Measurements from ENCODE around the gene STIM1. TPM values are rescaled to one million over a fixed set of nuclear protein-coding genes. Genes with fewer than 3 reads are reported as not detected.

Gene STIM1
- total RNA-seq, 1 experiment from 2014 or later, result 15.2 TPM

DNA sequence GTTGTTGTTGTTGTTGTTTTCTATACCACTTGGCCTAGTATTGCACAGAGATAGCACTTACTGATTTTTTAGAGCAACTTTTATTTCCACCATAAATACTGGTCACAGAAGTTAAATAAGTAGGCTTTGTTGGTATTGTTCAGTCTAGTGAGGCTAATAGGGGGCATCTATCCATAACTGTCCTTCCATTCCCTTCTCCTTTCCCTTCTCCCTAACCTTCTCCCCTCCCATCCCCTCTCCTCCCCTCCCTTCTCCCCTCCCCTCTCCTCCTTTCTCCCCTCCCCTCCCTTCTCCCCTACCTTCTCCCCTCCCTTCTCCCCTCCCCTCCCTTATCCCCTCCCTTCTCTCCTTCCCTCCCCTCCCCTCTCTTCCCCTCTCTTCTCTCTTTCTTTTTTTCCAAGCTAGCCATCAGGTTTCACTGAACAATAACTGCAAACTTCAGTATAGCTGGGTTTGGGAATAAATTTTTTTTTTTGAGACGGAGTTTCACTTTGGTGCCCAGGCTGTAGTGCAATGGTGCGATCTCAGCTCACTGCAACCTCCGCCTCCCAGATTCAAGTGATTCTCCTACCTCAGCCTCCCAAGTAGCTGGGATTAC lies 56.5 kb downstream of the STIM1 start:
- Mint-ChIP-seq H3K27ac (no peak overlapping the region), H3K4me1 (no peaks in the 10 kb centered on the region), H3K9me3 (no peaks in the 10 kb centered on the region), H3K36me3 (ENCODE audit: insufficient read depth in 1 of 3, low read depth in 3 of 3) (no peaks in the 10 kb centered on the region), H3K27me3 (ENCODE audit: low read depth) (no peaks in the 10 kb centered on the region), H3K4me3 (no peak overlapping the region)
- H4K8ac ChIP-seq (replicated peaks; ENCODE audit: insufficient read length, low read depth, low read length), result no peak overlapping the region
- no peak overlapping the region for H3K4ac ChIP-seq (ENCODE audit: low read depth, low read length)
- H3K9ac ChIP-seq (ENCODE audit: extremely low read depth, insufficient read length, low read length), result no peak overlapping the region
- DNase-seq, result no peak
- no peak overlapping the region for H3T11ph ChIP-seq (ENCODE audit: low read length)
- H4K20me1 ChIP-seq (ENCODE audit: control insufficient read depth, insufficient read depth, insufficient read length), result no peaks in the 10 kb centered on the region
- H3K4me1 ChIP-seq (ENCODE audit: insufficient read depth, low read length), result no peaks in the 10 kb centered on the region
- no peak overlapping the region for H3K23ac ChIP-seq (ENCODE audit: insufficient read length, low read depth, low read length)
- no peak overlapping the region for H2AK5ac ChIP-seq (ENCODE audit: insufficient read length, low read length)
- no peak overlapping the region for H2BK5ac ChIP-seq (ENCODE audit: insufficient read length, low read length)
- no peak overlapping the region for H3K56ac ChIP-seq (ENCODE audit: insufficient read length, low read depth, low read length)
- TF ChIP-seq CTCF (conservative IDR thresholded peaks at IDR 0.05), result no peak
- no peaks in the 10 kb centered on the region for H3K79me1 ChIP-seq (ENCODE audit: insufficient read depth, low read depth, low read length, poor library complexity, severe bottlenecking)
- no peak overlapping the region for H2BK12ac ChIP-seq (ENCODE audit: insufficient read length, low read depth, low read length)
- no peak overlapping the region for H3K4me2 ChIP-seq (ENCODE audit: insufficient read depth, insufficient read length, low read length)
- no CpG with 5 or more reads among the region's 3 CpGs for WGBS (ENCODE audit: extremely low coverage, insufficient read length, low lambda C conversion rate)
- no peaks in the 10 kb centered on the region for H3K79me2 ChIP-seq (ENCODE audit: insufficient read depth, low read length)
- no peak overlapping the region for H2BK15ac ChIP-seq (ENCODE audit: low read depth, low read length)
- no peaks in the 10 kb centered on the region for H3K23me2 ChIP-seq (ENCODE audit: insufficient read length, low read depth, low read length, poor library complexity, severe bottlenecking)
- H2BK20ac ChIP-seq (ENCODE audit: low read depth, low read length, poor library complexity, severe bottlenecking), result no peak overlapping the region
- H3K14ac ChIP-seq (ENCODE audit: insufficient read depth, low read length), result no peak overlapping the region
- no peak overlapping the region for H4K91ac ChIP-seq (ENCODE audit: insufficient read length, low read depth, low read length)
- H2AFZ ChIP-seq (ENCODE audit: low read length), result no peak overlapping the region
- no peak overlapping the region for H3K18ac ChIP-seq (ENCODE audit: insufficient read length, low read depth, low read length)
- H3K27me3 ChIP-seq (ENCODE audit: insufficient read depth, low read length), result no peaks in the 10 kb centered on the region
- H3K9me3 ChIP-seq (ENCODE audit: control insufficient read depth, low read depth, low read length), result no peaks in the 10 kb centered on the region
- H4K5ac ChIP-seq (ENCODE audit: insufficient read length, low read depth, low read length), result no peak overlapping the region
- H2BK120ac ChIP-seq (ENCODE audit: low read depth, low read length, poor library complexity, severe bottlenecking), result no peak overlapping the region
- no peak overlapping the region for H3K27ac ChIP-seq (ENCODE audit: insufficient read length, low read depth, low read length)

Data from H9 (cell line).